ENCODE results near the gene PRELP.
"Not testable (repeated sequence)": the region's sequence is repeated elsewhere in the genome, so short reads cannot be mapped to it uniquely, and the experiment has no call there.

The PRELP gene

DNA sequence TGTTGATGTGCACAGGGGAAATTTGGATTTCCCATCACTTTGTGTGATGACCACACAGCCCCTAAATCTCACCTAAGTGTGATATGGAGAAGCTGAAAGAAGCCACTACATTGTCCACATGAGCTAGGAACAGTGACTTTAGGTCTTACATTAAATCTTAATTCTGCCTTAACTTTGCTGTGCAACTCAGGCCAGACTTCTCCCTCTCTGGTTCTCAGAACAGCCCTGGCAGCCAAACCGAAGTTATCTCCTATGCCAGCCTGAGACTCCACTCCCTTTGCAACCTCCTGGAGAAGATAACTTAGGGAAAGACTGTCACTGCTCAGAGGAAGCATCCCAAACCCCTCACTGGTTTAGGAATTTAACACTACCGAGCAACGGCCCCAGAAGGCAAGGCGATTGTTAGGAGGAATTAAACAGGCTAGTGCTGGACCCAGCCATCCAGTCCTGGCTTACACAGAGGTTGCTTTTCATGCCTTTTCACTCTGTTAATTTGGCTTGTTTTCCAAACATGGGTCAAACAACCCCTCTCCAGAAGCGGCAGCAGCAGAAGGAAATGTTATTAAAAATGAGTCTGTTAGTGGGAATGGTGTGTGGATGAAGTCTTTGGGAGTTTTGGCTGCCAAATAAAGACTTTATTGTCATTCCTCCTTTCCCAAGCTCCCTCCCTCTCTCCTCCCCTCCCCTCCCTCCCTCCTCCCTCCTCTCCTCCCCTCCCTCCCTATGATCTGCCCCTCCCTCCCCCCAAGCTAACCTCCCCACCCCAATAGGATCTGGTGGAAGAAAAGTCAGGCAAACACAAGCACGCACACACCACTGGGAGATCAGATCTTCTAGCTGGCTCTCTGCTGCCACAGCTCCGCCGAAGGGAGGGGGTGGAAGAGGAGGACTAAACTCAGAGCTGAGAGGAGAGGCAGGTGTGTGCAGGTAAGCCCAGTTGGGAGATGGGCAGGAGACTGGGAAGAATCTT lies at the start of gene PRELP:
TSS of gene PRELP (plus strand) at position 795 of the 970 bp plus-strand sequence. CDS start 7,379 bp downstream, outside the sequence.
- no peak for DNase-seq (ENCODE audit: low read depth in 1 of 2, low spot score in 1 of 2)

DNA sequence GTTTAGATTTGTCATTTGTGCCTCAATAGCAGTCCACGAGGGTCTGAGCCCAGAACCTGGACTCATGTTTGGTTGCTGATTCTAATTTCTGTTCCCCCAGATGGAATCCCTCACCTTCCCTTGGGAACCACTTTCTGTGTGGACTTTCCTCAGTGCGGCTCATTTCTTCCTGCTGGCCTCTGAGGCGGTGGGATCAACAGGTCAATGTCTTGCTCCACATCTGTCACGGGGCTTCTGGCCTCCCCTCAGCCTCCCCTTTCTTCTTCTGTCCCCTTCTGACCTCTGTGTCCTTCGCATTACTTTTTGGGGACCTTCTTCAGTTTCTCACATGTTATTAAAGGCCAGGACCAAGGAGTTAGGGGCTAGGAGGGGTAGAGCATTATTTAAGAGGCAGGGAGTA lies 49.2 kb upstream of the PRELP start:
- no peak for DNase-seq (ENCODE audit: low read depth in 1 of 2, low spot score in 1 of 2)

DNA sequence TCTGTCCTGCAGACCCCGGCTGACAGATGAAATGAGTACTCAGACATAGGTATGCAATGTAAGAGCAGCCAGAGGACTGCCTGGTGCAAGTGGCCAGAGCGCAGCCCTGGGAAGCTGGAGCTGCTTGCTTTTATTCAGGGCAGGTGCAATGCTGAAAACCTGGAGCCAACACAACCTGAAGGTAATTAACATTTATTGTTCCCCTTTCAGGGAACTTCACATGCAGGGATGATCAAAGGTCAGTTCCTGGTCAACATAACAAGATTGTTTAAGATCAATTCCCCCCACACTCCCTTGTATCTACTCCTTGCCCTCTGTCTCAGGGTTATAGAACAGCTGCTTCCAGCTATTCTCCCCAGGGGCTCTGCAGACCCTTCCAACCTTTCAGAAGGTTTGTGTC lies 48.7 kb upstream of the PRELP start:
- no peak for DNase-seq (ENCODE audit: low read depth in 1 of 2, low spot score in 1 of 2)

DNA sequence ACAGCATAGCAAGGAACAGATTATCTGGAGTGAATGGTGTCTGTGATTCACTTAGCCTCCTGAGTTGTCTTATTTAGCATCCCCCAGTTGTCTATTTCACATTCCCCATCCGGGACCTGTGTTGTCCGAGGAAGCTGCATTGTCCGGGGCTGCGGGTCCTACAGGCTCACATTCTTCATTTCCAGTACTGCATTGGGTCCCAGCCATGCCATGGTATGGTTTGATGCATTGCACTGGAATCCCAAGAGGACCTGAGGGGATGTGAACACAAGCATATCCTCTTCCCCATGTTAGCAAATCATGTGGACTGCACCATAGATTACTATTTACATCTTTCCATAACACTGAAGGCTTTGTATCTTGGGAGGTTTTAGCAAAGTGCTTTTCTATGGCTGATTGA lies 48.2 kb upstream of the PRELP start:
- DNase-seq (ENCODE audit: low read depth in 1 of 2, low spot score in 1 of 2): no peak

DNA sequence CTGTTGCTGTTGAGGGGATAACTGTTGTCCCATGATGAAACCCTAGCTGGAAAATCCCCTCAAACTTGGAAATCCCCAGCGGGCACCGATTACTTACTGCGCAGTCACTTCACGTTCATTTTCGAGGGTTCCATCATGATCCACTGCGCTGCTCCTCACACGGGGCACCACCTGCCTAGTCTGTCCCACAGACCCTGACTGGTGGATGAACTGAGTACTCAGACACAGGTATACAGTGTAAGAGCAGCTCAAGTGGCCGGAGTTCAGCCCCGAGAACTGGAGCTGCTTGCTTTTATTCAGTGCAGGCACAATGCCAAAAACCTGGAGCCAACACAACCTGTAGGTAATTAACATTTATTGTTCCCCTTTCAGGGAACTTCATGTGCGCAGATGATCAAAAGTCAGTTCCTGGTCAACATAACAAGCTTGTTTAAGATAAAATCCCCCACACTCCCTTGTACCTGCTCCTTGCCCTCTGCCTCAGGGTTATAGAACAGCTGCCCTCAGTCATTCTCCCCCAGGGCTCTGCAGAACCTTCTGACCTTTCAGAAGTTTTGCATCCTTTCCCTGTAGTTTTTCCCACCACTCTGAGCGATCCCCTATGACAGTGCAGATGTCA lies 46.5 kb upstream of the PRELP start:
- no peak for DNase-seq (ENCODE audit: low read depth in 1 of 2, low spot score in 1 of 2)

DNA sequence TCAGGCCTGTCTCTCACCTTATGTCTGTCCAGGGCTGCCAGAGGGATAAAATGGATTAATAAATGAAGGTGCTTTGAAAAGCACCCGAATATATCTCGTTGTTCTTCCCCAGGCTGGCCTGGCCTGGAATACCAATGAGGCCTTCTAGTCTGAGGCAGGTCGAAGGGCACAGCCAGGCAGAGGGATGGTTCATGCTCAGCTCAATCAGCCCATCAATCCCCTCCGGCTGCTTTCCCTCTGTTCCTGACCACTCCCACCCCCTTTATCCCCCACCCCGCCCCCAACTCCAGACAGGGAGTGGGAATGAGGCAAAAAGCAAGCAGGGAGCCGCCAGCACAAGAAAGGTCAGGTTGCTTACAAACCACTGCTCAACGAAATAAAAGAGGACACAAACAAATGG lies 40.0 kb upstream of the PRELP start:
- DNase-seq (ENCODE audit: low read depth in 1 of 2, low spot score in 1 of 2): no peak

DNA sequence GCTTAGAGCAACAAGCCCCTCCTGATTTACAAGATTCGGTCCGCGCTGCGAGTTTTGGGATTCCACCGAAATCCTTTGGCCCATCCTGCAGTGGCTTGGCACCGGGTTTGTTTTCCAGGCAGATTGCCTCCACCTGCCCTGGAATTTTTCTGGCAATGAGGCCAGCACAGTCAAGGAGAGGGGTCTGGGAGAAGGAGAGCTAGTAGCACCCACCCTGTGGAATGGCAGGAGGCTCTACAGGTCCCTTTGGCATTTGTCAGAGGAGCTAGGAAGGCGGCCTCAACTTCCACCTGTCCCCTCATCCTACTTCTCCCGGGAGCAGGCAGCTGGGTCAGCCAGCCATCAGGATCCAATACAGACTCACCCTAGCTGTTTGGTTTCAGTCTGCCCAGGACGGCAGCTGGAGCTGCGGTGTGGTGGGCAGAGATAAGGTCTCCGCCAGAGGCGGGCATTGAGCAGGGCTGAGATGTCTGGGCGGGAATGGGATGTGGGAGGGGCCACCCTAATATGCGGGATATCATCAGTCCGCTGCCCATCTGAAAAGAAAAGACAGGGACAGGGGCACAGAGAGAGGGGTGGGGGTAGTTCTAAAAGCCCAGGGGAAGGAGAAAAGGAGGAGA lies 37.8 kb upstream of the PRELP start:
- no peak for DNase-seq (ENCODE audit: low read depth in 1 of 2, low spot score in 1 of 2)

DNA sequence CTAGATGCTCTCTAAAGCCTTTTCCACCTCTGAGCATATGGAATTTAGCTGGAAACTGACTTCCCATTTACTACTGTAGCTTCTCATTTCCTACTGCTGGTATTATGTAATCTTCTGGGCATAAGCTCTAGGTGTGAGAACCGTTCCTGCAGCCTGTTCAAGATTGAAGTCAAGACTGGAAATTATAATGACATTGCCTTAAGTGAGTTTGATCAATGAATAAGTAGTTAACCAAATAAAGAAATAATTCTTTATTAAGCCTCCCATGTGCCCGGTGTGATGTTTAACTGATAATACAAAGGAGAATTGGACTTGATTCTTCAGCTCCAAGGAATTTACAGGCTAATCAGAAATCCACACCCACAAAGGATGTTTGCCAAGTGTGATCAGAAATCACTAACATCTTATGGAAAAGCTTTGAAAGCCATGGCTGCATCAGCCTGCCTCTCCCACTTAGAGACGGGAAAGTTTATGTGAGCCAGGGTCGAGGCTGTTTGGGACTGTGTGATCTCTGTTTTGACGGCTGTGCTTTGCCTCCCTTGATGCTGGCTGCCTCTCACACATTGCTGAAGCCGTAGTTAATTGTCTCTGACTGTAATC lies 36.4 kb upstream of the PRELP start:
- DNase-seq (ENCODE audit: low read depth in 1 of 2, low spot score in 1 of 2): no peak

DNA sequence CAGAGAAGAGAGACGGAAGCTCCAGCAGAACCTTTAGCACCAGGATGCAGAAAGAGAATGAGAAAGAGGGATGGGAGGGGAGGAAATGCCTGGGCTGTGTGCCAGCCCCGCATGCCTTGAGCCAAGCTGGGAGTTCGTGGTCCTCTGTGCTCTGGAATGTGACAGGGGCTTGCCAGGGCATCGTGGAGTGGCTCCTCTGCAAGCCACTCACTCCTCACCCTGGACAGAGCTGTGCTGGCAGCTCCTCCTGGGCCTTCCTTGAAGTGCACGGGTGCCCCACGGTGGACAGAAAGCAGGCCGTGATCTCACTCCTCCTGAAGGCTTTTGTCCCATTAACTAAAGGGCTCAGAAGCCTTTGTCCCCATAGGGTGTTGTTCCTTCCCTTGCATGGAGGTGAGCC lies 34.8 kb upstream of the PRELP start:
- DNase-seq (ENCODE audit: low read depth in 1 of 2, low spot score in 1 of 2): no peak

DNA sequence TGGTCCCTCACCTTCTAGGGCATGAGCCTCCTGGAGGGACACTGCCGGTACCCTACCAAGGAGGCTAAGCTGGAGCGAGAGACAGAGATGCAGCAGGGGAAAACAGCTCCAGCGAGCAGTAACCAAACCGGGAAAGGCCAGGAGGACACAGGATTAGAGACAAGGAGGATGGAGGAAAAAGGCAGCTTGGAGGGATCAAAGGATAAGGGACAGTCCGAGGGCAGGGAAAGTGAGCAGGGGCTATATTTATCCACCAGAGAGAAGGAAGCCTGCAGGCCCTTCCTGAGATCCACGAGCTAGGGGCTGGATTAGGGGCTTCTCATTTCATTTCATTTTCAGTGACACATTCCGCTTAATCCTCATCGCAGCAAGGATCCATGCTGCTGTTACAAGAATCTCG lies 33.8 kb upstream of the PRELP start:
- no peak for DNase-seq (ENCODE audit: low read depth in 1 of 2, low spot score in 1 of 2)

DNA sequence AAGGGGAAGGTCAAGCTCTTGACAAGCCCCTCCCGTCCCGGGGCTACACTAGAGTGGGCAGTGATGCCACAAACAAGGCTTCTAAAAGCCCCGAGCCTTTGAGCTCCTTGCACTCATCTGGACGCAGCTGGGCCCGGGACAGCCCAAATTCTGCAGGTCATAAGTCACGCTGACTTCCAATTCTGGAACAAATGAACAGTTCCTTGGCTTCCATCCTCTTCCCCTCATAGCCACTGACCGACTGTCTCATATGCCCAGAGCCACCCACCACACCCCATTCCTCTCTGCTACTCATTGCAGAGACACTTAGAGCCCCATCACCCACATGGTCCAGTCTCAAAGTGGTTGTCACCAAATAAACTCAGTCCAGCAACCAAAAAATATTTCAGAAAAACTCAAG lies 32.8 kb upstream of the PRELP start:
- no peak for DNase-seq (ENCODE audit: low read depth in 1 of 2, low spot score in 1 of 2)

DNA sequence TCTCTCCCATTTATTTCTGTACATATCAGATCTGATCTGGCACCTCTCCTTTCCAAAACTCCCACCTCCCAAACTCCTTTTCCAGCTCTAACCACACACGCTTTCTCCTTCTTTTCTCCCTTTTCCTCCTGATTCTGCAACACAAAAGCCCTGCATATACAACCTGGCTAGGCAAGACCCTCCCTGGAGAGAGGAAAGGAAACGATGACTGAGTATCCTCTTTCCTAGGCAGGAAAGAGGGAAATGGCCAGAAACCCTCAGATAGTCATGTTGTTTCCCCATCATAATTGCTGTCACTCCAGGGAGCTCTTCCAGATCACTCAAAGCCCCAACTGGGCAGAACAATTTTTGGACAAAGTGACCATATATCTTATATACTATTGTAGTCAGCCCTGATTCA lies 32.3 kb upstream of the PRELP start:
- DNase-seq (ENCODE audit: low read depth in 1 of 2, low spot score in 1 of 2): no peak

DNA sequence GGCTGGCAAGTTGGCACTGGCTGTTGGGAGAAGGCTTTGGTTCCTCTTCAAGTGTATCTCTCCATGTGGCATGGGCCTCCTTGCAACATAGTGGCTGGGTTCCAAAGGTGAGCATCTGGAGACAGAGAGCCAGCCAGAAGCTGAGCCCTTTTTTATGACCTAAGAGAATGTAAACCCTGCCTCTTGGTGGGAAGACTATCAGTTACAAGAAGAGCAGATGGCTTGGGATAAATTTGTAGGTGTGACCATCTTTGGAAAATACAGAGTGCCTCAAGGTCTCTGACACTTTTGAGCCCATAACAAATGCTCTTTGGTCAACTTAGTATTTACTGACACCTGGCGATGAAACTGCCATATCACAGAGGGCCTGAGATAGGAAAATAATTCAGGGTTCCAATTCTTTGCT lies 31.4 kb upstream of the PRELP start:
- DNase-seq (ENCODE audit: low read depth in 1 of 2, low spot score in 1 of 2): no peak

DNA sequence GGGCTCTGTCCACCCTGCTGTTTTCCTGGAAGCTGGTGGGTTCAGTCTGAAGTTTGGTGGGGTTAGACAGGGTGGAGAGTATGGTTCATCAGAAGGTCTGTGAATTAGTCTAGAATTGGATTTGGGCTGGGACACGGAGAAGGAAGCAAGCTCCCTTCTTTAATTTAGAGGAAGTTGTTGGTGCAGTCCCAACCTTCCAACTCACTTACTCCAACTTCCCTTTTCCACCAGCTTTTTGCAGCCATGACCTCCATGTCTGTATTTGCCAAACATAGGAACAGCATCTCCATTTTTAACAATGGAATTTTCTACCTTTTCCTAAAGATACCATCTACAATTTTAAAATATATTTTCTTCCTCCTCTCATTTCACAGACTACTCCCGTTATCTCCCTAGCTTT lies 28.5 kb upstream of the PRELP start:
- DNase-seq (ENCODE audit: low read depth in 1 of 2, low spot score in 1 of 2): no peak

DNA sequence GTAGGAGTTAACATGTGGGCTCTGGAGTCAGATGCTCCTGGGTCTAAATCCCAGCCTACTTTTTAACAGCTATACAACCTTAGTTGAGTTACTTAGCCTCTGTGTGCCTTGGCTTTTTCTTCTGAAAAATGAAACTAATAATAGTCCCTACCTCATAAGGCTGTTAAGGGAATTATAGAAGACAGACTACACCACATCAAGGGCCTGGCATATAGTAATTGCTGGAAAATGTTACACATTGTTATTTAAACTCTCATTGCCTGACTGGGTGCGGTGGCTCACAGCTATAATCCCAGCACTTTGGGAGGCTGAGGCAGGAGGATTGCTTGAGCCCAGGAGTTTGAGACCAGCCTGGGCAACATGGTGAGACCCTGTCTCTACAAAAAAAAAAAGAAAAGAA lies 28.0 kb upstream of the PRELP start:
- not testable (repeated sequence) for DNase-seq (ENCODE audit: low read depth in 1 of 2, low spot score in 1 of 2)

DNA sequence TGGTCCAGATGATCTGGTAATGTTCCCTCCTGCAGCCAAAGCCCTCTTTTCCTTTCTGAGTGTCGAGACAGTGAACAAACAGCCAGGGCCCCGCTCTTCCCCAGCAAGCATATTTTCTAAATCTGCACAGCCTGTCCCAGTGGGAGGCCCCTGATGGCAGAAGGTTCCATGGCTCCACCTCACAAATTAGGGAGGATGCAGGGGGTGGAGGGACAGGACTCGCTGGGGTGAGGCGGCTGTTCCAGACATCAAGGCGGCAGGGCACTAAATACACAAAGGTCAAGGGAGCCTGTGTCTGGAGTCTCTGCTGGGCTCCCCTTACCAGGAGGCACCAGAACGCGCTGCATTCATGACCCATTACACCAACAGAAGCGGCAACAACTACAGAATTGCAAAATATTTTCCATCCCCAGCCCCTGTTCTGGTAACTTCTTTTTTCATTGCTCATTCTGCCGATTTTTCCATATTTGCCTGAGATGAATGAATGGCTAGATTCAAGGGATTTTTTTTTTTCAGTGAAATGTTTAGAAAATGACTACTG lies 27.0 kb upstream of the PRELP start:
- no peak for DNase-seq (ENCODE audit: low read depth in 1 of 2, low spot score in 1 of 2)

DNA sequence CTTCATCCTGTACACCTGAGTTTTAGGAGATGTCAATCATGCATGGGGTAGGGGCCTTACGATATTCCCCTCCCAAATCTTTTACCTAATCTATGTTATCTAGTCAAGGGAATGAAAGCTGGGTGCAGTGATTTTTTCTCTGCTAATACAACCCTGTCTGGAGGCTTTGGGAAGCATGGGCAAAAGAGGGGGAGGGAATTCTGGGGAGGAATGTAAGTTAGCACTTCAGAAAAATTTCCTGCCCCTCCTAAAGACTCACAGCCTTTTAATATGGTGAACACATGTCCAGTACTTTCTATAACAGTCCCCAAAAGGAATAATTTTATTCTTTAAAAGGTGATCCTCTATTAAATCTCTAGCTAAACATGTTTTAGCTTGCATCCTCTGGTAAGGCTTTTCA lies 25.6 kb upstream of the PRELP start:
- DNase-seq (ENCODE audit: low read depth in 1 of 2, low spot score in 1 of 2): no peak

DNA sequence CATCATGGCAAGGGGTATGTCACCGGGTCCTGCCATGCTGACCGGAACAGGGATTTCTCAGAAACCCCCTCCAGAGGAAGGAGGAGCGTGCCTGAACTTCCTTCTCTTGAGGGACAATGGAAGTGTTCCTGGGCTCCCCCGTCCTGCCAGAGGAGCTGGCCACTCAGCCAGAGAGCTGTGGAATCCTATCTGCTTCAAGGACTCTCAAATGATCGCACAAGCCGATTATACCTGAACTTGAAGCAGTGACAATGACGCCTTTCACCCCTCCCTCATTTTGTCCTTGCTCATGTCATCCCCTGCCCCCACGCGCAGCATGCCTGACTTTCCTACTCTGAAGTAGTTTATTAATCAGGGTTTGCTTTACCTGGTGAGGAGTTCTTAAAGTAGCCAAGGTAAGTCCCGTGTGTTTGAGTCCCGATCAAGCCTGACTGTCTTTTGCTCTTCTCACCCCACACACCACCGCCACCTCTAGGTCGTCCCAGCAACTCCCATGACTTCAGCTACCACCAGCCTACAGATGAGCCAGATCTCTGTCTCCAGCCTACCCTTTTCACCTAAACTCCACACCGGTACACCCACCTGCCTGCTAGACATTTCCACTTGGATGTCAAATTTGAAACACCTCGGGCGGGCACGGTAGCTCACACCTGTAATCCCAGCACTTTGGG lies 25.0 kb upstream of the PRELP start:
- no peak for DNase-seq (ENCODE audit: low read depth in 1 of 2, low spot score in 1 of 2)

DNA sequence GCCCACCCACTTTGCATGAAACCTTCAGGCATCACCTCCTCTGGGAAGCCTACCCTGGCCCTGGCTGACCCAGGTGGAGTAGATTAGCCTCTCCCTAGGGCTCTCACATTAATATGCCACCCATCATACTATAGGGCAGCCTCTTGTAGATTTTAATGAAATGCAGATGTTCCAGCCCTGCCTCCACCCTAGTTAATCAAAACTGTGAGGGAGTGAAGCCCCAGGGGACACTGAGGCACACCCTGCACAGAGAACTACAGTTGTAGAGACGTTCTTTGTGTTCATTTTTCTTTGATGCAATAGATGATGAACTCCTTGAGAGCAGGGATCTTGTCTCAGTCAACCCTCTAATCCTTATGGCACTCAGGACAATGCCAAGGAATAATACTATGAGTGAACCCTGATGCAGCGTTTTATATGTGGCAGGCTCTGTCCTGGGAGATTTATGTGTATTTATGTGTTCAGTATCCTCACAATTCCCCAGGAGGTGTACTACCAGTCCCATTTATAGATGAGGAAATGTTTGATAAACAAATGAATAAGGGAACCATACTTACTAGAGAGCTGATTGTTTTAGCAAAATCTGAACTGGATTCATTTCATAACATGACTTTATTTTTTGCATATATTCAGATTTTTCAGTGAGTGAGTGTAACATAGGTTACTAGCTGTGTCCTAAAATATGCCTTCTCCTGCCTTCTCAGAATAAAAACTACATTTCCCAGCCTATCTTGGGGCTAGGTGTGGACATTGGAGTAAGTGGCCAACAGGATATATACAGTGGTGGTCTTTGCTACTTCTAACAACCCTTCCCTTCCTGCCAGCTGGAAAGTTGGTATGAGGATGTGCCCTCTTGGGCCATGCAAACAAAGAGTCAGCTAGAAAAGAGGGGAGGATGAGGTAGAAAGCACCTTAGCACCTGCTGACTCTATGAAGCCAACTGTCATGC lies 23.5 kb upstream of the PRELP start:
- no peak for DNase-seq (ENCODE audit: low read depth in 1 of 2, low spot score in 1 of 2)

DNA sequence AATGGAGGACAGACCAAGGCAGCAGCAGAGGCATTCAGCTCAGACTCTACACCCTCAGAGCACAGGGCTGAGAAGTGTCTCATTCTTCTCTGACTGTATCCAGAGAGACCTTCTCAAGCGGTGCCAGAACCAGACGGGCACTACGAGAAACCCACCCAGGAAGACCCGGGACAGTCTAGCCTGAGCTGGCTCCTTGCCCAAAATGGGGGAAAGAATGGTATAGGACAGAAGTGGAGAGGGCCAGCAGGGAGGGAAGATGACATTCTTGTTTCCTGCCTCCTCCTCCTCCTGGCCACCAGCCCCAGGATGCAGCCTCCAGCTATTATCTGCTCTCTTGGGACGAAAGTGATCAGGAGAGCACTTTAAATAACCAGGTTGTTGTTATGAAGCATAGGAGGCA lies 22.6 kb upstream of the PRELP start:
- DNase-seq (ENCODE audit: low read depth in 1 of 2, low spot score in 1 of 2): no peak

Data from stimulated activated CD4-positive, alpha-beta T cell treated with anti-CD3 and anti-CD28 coated beads, Interleukin-15, amount 100 ng/mL, for 1 hour (primary cell).